Right lung (tissue), 10 donors: ENCODE measurements around the gene GALNT7. TPM values are rescaled to one million over a fixed set of nuclear protein-coding genes. Genes with fewer than 3 reads are reported as not detected.
A peak's percentile ranks its signal among the peaks of the same experiment; 100 is the strongest.
"Not testable (repeated sequence)": the region's sequence is repeated elsewhere in the genome, so short reads cannot be mapped to it uniquely, and the experiment has no call there.

Experiments
- DNase-seq, 2 donors: peaks; one replicate each; pipeline ENCODE4 v3.0.0-alpha.2; 2013
- long read RNA-seq, 8 donors: transcript quantifications; one replicate each; lab custom pipeline, GENCODE V29; 2026
- polyA plus RNA-seq, 5 donors: library from polyadenylated mRNA; unstranded; fragments of 120-200 nt; gene quantifications; one replicate each; pipeline versions ENCODE4 v1.2.1 to v1.2.3, GENCODE V29; 2013; ENCODE audit warnings: inconsistent platforms in 1 of 5, low replicate concordance in 1 of 5; ENCODE audit not compliant: insufficient read length in 5 of 5, insufficient read depth in 1 of 5

Gene GALNT7, protein sequence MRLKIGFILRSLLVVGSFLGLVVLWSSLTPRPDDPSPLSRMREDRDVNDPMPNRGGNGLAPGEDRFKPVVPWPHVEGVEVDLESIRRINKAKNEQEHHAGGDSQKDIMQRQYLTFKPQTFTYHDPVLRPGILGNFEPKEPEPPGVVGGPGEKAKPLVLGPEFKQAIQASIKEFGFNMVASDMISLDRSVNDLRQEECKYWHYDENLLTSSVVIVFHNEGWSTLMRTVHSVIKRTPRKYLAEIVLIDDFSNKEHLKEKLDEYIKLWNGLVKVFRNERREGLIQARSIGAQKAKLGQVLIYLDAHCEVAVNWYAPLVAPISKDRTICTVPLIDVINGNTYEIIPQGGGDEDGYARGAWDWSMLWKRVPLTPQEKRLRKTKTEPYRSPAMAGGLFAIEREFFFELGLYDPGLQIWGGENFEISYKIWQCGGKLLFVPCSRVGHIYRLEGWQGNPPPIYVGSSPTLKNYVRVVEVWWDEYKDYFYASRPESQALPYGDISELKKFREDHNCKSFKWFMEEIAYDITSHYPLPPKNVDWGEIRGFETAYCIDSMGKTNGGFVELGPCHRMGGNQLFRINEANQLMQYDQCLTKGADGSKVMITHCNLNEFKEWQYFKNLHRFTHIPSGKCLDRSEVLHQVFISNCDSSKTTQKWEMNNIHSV
- 10 to 100 TPM; 27.8 to 47.1 (median 37.0) TPM for polyA plus RNA-seq
- long read RNA-seq, donor 1, full-length matches to known transcripts: 5 of 5 reads
- long read RNA-seq, donor 1, partial matches to known transcripts: 0 of 5 reads
- long read RNA-seq, donor 1, other reads (novel, unspliced or antisense): 0 of 5 reads
- long read RNA-seq, donor 2, full-length matches to known transcripts: 4 of 4 reads
- long read RNA-seq, donor 2, partial matches to known transcripts: 0 of 4 reads
- long read RNA-seq, donor 2, other reads (novel, unspliced or antisense): 0 of 4 reads
- long read RNA-seq, donor 3, full-length matches to known transcripts: 6 of 6 reads
- long read RNA-seq, donor 3, partial matches to known transcripts: 0 of 6 reads
- long read RNA-seq, donor 3, other reads (novel, unspliced or antisense): 0 of 6 reads
- long read RNA-seq, donor 4, full-length matches to known transcripts: 3 of 3 reads
- long read RNA-seq, donor 4, partial matches to known transcripts: 0 of 3 reads
- long read RNA-seq, donor 4, other reads (novel, unspliced or antisense): 0 of 3 reads
- long read RNA-seq, donor 5, full-length matches to known transcripts: 4 of 9 reads
- long read RNA-seq, donor 5, partial matches to known transcripts: 5 of 9 reads
- long read RNA-seq, donor 5, other reads (novel, unspliced or antisense): 0 of 9 reads
- long read RNA-seq, donor 6, full-length matches to known transcripts: 7 of 19 reads
- long read RNA-seq, donor 6, partial matches to known transcripts: 12 of 19 reads
- long read RNA-seq, donor 6, other reads (novel, unspliced or antisense): 0 of 19 reads
- long read RNA-seq, donor 7, full-length matches to known transcripts: 9 of 765 reads
- long read RNA-seq, donor 7, partial matches to known transcripts: 729 of 765 reads
- long read RNA-seq, donor 7, other reads (novel, unspliced or antisense): 27 of 765 reads
- long read RNA-seq, donor 8, full-length matches to known transcripts: 2 of 2 reads
- long read RNA-seq, donor 8, partial matches to known transcripts: 0 of 2 reads
- long read RNA-seq, donor 8, other reads (novel, unspliced or antisense): 0 of 2 reads

- DNase-seq: peak; percentile 61 to 63
These were observed at the start of gene GALNT7 for GRCh38 chr4:173168396-173169177. Gene GALNT7 (plus strand): TSS chr4:173168811. CDS start chr4:173168836, 25 bp downstream.

GRCh38 chr4:173118819-173119218, 49.8 kb upstream of the GALNT7 start:
- DNase-seq: not testable (repeated sequence)

- DNase-seq: no peak
These were observed 48.8 kb upstream of the GALNT7 start for GRCh38 chr4:173119818-173120217.

GRCh38 chr4:173121076-173121561, 47.5 kb upstream of the GALNT7 start:
- DNase-seq: peak; percentile 10 to 11

GRCh38 chr4:173124209-173124865, 44.3 kb upstream of the GALNT7 start:
- DNase-seq: no peak

DNA sequence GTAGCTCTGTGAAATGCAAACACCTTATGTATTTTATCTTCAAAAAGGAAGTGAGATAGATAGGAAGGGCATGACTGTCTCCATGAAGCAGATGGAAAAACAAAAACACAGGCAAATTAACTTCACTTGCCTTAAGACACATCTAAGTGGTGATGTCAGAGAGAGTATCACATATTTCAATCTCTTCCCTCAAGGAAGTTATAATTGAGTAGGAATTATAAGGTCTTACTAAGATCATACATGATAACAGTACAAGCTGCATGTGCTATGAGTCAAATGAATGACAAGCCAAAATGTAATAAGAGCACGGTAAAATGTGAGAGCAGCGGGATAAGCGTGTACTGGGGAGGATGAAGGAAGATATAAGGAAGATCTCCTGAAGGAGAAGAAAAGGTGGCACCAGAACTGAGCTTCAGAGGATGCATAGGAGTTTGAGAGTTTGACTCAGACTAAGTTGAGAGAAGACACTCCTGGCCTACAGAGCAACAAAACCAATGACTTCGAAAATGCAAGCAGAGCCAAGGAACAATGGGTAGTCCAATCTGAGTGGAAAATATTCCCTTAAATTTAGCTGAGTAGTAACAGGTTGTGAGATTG, 43.3 kb upstream of the GALNT7 start:
- no peak for DNase-seq

- DNase-seq: no peak
These were observed 40.3 kb upstream of the GALNT7 start for GRCh38 chr4:173128199-173128890.

DNA sequence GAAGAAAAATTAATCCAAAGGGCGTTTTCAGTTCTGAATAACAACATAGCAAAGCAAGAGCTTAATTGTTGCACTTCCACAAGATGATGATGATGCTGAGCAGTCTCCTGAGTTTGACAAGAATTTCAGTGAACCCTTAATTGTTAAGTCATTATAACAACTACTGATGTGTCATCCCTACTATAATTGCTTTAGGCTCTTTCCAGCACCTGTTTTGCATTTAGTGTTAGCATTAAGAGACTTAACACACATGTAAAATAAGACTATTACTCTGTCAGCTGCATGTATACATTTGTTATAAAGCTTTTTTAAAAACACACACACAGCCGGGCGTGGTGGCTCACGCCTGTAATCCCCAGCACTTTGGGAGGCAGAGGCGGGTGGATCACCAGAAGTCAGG, 37.9 kb upstream of the GALNT7 start:
- no peak for DNase-seq

DNA sequence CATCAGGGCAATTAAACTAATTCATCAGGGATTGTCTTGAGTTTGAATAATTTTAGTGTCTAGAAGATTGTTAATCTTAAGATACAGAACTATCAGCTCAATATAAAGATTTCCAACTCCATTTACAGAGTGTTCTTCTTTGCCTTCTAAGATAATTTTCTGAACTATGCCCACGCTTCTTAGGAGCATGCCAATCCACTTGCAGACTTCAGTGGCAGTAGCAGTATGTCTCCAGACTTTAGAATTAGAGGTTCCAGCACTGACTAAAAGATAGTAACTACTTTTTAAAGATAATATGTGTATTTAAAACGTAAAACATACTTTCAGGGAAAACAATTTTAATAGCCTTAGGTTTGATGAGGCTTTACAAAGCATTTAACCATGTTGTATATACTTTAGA, 34.2 kb upstream of the GALNT7 start:
- DNase-seq: no peak

DNA sequence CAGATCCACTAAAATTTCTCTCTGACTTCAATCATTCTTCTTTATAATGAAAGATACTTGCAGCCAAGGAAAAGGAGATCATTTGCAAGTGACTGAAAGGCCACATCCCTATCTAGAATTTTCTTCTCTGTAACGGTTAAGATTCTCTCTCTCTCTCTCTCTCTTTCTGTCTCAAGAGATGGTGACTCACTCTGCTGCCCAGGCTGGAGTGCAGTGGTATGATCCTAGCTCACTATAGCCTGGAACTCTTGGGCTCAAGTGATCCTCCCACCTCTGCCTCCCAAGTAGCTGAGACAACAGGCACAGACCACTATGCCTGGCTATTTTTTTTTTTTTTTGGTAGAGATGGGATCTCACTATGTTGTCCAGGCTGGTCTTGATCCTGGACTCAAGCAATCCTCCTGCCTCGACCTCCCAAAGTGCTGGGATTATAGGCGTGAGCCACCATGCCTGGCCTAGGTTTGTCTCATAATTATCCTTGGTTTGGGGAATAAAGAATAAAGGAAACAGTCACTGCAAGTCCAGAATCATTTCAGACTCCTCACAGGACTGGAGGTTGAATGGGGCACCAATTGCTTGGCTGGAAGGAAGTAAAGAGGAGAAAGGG, 33.3 kb upstream of the GALNT7 start:
- no peak for DNase-seq

GRCh38 chr4:173138624-173139023, 30.0 kb upstream of the GALNT7 start:
- DNase-seq: no peak

DNA sequence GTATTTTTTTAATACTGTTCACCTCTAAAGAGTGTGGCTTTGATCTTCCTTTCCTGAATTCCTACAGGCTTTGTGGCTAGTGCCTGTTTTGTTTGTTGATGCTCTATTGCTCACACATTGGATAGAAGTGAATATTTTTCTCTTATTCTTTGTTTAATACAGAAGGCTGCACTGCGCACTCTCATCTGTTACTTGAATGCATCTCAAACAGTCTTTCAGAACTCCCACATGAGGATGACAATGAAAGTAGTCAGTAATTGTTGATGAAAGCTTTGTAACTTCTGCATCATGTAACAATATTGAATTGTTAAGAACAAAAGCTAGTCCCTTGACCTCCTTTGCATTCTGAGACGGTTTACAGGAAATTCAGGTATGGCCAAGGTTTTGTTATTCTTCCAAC, 29.1 kb upstream of the GALNT7 start:
- no peak for DNase-seq

DNA sequence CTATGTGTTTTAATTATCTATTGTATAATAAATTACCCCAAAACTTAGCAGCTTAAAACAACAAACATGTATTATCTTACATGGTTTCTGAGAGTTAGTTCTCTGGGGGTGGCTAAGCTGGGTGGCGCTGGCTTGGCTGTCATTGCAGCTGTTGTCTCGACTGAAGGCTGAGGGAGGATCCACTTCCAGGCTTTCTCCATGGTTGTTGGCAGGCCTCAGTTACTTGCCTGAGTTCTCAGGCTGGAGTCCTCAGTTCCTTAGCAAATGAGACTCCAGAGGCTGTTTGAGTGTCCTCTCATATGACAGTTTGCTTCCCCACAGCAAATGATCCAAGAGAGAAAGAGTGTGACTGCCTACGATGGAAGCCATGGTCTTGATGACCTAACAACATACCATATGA, 23.5 kb upstream of the GALNT7 start:
- DNase-seq: no peak

DNA sequence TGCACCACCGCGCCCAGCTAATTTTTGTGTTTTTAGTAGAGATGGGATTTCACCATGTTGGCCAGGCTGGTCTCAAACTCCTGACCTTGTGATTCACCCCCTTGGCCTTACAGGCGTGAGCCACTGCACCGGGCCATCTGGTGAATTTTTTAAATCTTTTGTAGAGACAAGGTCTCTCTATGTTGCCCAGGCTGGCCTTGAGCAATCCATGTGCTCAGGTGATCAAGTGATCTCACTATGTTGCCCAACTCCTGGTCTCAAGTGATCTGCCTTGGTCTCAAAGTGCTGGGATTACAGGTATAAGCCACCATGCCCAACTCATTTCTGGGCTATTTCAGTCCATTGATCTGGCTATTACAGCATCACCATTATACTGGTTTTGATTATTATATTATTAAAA, 22.2 kb upstream of the GALNT7 start:
- no peak for DNase-seq

DNA sequence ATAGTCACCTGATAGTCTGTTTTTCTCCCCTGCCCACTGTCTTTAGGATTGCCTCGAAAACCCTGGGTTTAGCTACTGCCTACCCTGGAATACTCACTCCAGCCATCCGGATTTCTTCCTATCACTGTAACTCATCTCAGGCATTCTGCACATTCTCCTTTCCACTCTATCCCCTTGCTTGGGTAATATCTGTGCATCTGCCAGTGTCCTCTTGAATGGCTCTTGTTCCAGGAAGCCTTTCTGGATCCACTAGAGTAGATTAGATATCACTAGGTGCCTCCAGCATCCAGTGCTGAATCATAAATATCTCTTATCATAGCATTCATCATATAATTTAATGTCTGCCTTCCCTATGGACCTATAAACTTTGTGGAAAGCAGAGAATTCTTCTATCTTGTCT, 17.1 kb upstream of the GALNT7 start:
- DNase-seq: no peak

DNA sequence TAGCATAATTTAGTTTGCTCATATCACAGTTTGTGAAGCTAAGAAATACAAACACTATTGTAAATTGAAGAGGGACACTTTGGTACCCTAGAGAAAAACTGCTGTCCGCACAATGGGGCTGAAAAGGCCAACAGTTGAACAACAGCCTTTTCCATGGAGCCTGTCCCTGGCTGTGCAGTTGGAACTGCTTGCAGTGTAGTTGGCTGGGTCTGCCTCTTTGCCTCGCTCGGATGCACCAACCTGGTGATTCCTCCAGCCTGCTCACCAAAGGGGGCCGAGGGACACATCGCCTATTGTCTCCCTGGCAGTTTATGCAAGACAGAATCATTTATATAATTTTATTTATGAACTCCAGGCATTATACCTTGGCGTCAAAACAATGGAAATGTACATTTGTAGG, 16.5 kb upstream of the GALNT7 start:
- no peak for DNase-seq

DNA sequence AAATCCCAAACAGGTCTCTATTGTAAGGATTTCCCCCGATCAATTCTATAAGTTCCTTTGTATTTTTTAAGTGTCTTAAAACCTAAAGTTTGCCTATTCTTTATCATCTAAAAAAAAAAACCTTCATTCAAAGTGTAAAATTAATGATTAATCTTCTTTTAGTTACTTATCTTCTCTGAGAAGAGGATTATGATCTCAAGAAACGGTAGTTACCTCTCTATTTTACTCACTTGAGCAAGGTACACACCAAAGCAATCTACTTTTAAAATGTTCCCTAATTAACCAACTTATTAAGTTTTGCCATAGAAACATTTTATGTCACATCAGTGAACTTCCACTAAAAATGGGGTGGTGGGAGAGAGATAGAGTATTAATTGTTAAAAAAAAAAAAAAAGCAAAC, 15.2 kb upstream of the GALNT7 start:
- no peak for DNase-seq

DNA sequence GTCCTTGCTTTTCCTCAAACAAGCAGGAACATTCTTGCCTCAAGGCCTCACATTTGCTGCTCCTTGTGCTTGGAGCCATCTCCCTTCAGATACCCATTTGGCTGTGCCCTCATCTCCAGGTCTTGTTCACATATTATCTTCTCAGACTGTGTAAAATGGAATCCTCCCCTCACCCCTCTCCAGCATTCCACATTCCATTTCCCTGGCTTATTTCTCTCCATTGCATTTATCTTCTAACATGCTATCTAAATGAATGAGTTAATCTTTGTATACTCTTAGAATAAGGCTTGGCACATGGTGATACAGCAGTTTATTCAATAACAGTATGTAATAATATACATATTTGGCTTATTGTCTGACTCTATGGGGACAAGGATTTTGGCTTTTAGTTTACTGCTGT, 8.8 kb upstream of the GALNT7 start:
- no peak for DNase-seq
